Body of pancreas (tissue), 4 donors: Measurements from ENCODE around the gene FAHD1. TPM values are rescaled to one million over a fixed set of nuclear protein-coding genes. Genes with fewer than 3 reads are reported as not detected.

ENCODE experiments used
- ATAC-seq: fragments of 150-250 bp; one replicate; pipeline ENCODE4 v1.9.1; 2016
- DNase-seq, 4 donors: peaks; one replicate each; pipeline ENCODE4 v3.0.0-alpha.2; 2019
- H3K27ac ChIP-seq, 4 donors: fragments of 200-600 bp; sonication (generic); 1 replicate in 3 of 4; 2 replicates in 1 of 4; pipeline versions ENCODE4 v1.5.1 to v1.6.1; 2016 to 2019; ENCODE audit warnings: mild to moderate bottlenecking in 1 of 4, mixed read lengths in 1 of 4, moderate library complexity in 1 of 4
- H3K27me3 ChIP-seq, 2 donors: fragments of 200-600 bp; sonication (generic); one replicate each; pipeline ENCODE4 v1.6.0; 2016; ENCODE audit warnings: mild to moderate bottlenecking in 1 of 2
- H3K36me3 ChIP-seq, 2 donors: fragments of 200-600 bp; sonication (generic); replicated peaks in 1 of 2; 2 replicates each; pipeline ENCODE4 v1.5.1; 2016; ENCODE audit warnings: low read depth in 2 of 2; ENCODE audit not compliant: insufficient read depth in 1 of 2
- H3K4me1 ChIP-seq: fragments of 200-600 bp; sonication (generic); one replicate; pipeline ENCODE4 v1.6.0; 2016
- H3K4me3 ChIP-seq, 2 donors: fragments of 200-600 bp; sonication (generic); 1 replicate in 1 of 2; 2 replicates in 1 of 2; pipeline ENCODE4 v1.5.1; 2016 to 2019
- H3K9me3 ChIP-seq, 3 donors: fragments of 200-600 bp; sonication (generic); 1 replicate in 2 of 3; 2 replicates in 1 of 3; pipeline ENCODE4 v1.5.1; 2016
- POLR2A ChIP-seq, 3 donors: fragments of 450-650 bp; IDR thresholded peaks; one replicate each; pipeline ENCODE4 v1.6.1; 2016; ENCODE audit warnings: antibody characterized with exemption in 3 of 3, mild to moderate bottlenecking in 2 of 3
- WGBS, 2 donors: methylation state at CpG; one replicate each; pipeline ENCODE4 v1.1.5; 2017; 5-methylcytosine and 5-hydroxymethylcytosine counted together
- intact Hi-C: fragments of 100-400 bp; cut with DNase I; formaldehyde crosslinking; loops from one replicate; pipeline ENCODE4 v1.15.1; 2023
- total RNA-seq, 2 donors: library from RNA; depleted of rRNA; stranded (reverse); fragments of >200 nt; gene quantifications; one replicate each; pipeline ENCODE4 v1.1.0, GENCODE V29; 2016
- TF ChIP-seq, protein P1 (sequence below), 7 experiments: fragments of 450-650 bp in 4 of 7; fragments of 200-600 bp in 3 of 7; sonication (generic) in 3 of 7; IDR thresholded peaks; one replicate each; pipeline ENCODE4 v1.5.1; 2016 to 2019; ENCODE audit warnings: antibody characterized with exemption in 7 of 7

FAHD1 gene
- total RNA-seq, 2 donors from 2014 or later = 32.6 to 50.8 TPM

DNA sequence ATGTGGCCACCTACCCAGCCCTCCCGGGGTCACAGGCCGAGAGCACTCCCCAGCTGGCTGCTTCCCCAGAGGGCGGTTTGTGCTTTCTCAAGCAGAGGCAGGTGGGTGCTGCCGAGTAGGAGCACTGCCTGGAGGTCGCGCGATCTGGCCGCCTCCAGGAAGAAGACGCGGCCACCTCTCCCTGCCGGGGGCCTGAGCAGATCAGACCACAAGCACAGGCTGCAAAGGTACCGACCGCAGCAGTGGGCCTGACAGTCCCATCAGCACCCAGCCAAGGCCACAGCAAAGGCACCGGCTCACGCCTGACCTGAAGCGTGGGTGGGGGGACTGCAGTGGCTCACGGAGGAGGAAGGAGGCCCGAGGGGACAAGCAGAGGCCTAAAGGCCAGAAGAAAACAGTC, 18.3 kb upstream of the FAHD1 start:
- TF ChIP-seq POLR2A (IDR thresholded peaks at IDR 0.05) = no peak
- TF ChIP-seq, protein P1, sequence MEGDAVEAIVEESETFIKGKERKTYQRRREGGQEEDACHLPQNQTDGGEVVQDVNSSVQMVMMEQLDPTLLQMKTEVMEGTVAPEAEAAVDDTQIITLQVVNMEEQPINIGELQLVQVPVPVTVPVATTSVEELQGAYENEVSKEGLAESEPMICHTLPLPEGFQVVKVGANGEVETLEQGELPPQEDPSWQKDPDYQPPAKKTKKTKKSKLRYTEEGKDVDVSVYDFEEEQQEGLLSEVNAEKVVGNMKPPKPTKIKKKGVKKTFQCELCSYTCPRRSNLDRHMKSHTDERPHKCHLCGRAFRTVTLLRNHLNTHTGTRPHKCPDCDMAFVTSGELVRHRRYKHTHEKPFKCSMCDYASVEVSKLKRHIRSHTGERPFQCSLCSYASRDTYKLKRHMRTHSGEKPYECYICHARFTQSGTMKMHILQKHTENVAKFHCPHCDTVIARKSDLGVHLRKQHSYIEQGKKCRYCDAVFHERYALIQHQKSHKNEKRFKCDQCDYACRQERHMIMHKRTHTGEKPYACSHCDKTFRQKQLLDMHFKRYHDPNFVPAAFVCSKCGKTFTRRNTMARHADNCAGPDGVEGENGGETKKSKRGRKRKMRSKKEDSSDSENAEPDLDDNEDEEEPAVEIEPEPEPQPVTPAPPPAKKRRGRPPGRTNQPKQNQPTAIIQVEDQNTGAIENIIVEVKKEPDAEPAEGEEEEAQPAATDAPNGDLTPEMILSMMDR (IDR thresholded peaks at IDR 0.05) = no peak
- intact Hi-C loops = no loop called here
- no peaks in the 10 kb centered on the region for H3K9me3 ChIP-seq
- ATAC-seq = no peak
- DNase-seq = no peak
- H3K4me3 ChIP-seq = no peak overlapping the region
- 78 to 87% methylated on average over 8 to 18 of the region's 18 CpGs for WGBS, 2 donors
- no peaks in the 10 kb centered on the region for H3K27me3 ChIP-seq
- peaks cover 0 to 13% of the 10 kb centered on the region in 2 donors for H3K36me3 ChIP-seq
- peaks cover 10% of the 10 kb centered on the region for H3K4me1 ChIP-seq
- H3K27ac ChIP-seq = no peak overlapping the region

DNA sequence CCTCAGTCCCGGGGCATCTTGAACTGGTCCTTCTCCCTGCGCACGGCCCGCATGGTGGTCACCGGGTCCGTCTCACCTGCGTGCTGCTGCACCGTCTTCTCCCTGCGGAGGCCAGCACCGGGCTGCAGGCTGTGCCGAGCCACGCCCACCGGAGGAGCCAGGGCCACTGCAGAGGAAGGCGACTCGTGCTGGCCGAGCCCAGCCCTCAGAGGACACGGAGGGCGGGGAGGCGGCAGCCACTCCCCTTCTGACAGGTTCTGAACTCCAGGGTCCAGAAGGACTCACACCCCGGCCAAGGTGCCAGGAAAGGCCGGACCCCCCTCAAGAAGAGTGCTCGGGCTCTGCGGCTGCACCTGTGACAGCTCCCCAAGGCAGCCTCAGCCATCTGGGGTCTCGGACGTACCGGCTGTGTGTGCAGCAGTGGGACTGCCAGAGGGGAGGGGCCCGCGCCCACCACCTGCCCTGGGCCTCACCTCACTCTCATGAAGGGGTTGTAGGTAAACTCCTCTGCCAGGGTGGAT, 17.7 kb upstream of the FAHD1 start:
- H3K9me3 ChIP-seq = no peaks in the 10 kb centered on the region
- no peak for ATAC-seq
- H3K36me3 ChIP-seq = peaks cover 0 to 13% of the 10 kb centered on the region in 2 donors
- H3K27me3 ChIP-seq = no peaks in the 10 kb centered on the region
- 68 to 100% methylated on average over 1 to 25 of the region's 28 CpGs for WGBS, 2 donors
- H3K4me1 ChIP-seq = peaks cover 10% of the 10 kb centered on the region
- intact Hi-C loops = no loop called here
- DNase-seq = no peak
- H3K4me3 ChIP-seq = no peak overlapping the region
- H3K27ac ChIP-seq = no peak overlapping the region
- TF ChIP-seq POLR2A (IDR thresholded peaks at IDR 0.05) = no peak

DNA sequence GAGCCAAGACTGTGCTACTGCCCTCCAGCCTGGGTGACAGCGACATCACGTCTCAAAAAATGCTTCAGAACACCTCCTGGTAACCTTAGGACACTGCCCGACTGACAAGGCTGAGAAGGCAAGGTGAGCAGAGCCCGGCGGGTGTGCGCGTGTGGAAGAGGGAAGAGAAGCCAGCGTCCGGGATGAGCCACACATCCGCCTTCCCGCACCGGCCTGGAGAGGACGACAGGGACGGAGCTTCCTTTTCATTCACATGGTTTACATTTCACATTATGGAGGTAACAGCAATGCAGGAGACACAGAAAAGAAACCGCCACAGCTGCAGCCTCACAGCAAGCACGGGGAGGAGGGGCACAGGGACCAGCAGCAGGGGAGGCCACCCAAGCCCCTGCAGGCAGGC, 16.9 kb upstream of the FAHD1 start:
- Histone ChIP-seq H3K27ac (no peak overlapping the region), H3K36me3 (peaks cover 0 to 13% of the 10 kb centered on the region in 2 donors), H3K27me3 (no peaks in the 10 kb centered on the region), H3K4me3 (no peak overlapping the region), H3K9me3 (no peaks in the 10 kb centered on the region), H3K4me1 (peaks cover 10% of the 10 kb centered on the region)
- intact Hi-C loops = no loop called here
- no peak for ATAC-seq
- DNase-seq = no peak
- no peak for TF ChIP-seq POLR2A (IDR thresholded peaks at IDR 0.05)
- TF ChIP-seq, protein P1 (IDR thresholded peaks at IDR 0.05) = no peak
- 94 to 99% methylated on average over 16 of the region's 16 CpGs for WGBS, 2 donors

DNA sequence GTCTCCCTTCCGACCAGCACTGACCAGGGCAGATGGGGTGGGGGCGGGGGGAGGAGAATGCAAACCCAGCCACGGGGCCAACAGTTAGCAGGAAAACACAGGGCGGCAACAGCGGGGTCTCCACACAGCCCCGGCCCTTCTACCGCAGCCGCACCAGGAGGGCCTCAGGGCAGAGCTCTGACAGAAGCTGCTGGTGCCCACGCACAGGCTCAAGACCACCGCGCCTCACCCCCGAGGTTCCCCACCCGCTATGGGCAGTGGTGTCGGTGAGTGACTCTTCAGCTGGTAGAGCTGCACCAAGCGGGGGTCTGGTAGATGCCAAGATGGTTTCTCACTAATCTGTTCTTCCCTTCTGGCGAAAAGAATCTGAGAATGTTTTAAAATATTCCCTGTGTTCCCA, 16.5 kb upstream of the FAHD1 start:
- TF ChIP-seq, protein P1 (IDR thresholded peaks at IDR 0.05) = no peak
- no peak for TF ChIP-seq POLR2A (IDR thresholded peaks at IDR 0.05)
- H3K9me3 ChIP-seq = no peaks in the 10 kb centered on the region
- peaks cover 0 to 13% of the 10 kb centered on the region in 2 donors for H3K36me3 ChIP-seq
- H3K27ac ChIP-seq = no peak overlapping the region
- H3K4me1 ChIP-seq = peaks cover 10% of the 10 kb centered on the region
- ATAC-seq (no peak), DNase-seq (no peak)
- intact Hi-C loops = no loop called here
- 88 to 93% methylated on average over 15 to 16 of the region's 16 CpGs for WGBS, 2 donors
- no peaks in the 10 kb centered on the region for H3K27me3 ChIP-seq
- no peak overlapping the region for H3K4me3 ChIP-seq

DNA sequence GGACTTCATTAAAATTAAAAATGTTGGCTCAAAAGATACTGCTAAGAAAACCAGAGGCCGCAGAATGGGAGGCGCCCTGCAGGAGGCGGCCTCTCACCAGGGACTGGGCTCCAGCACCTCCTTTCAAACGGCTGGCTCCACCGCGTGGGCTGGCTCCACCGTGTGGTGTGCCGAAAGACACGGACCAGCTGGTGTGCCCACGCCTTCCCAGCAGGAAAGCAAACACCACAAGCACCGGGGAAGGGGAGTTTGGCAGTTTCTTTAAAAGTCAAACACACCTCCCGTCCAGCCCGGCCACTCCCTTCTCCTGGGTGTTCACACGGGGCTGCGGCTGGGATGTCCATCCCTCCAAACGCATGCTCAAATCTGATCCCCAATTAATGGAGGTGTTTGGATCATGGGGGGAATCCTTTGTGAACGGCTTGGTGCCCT, 14.3 kb upstream of the FAHD1 start:
- H3K27me3 ChIP-seq = no peaks in the 10 kb centered on the region
- TF ChIP-seq, protein P1 (IDR thresholded peaks at IDR 0.05) = peak; percentile 48 to 88 (median 75)
- no peak for TF ChIP-seq POLR2A (IDR thresholded peaks at IDR 0.05)
- WGBS, 2 donors = 6 to 15% methylated on average over 10 to 17 of the region's 17 CpGs
- H3K27ac ChIP-seq = peak overlapping the region in 1 of 4 donors; percentile 53
- H3K36me3 ChIP-seq = peaks cover 0 to 19% of the 10 kb centered on the region in 2 donors
- H3K4me3 ChIP-seq = no peak overlapping the region
- ATAC-seq (peak; percentile 91), DNase-seq (peak; percentile 78 to 88 (median 86))
- intact Hi-C loops = no loop called here
- no peaks in the 10 kb centered on the region for H3K9me3 ChIP-seq
- peaks cover 10% of the 10 kb centered on the region for H3K4me1 ChIP-seq
